Measurements from ENCODE around the gene ZNF101.
A peak's percentile ranks its signal among the peaks of the same experiment; 100 is the strongest.

ZNF101 gene

GRCh38 chr19:19643158-19644053 lies 25.2 kb upstream of the ZNF101 start, which contains the start of gene GMIP:
Gene GMIP (minus strand): TSS chr19:19643657. CDS start chr19:19643529, 128 bp downstream.
- H2AFZ ChIP-seq (ENCODE audit: low read length, unreplicated experiment): peak within 1 kb of the TSS; percentile 75
- no peaks in the 10 kb centered on the region for H3K79me2 ChIP-seq (ENCODE audit: control insufficient read depth, insufficient read depth, low read length, unreplicated experiment)
- H3K27me3 ChIP-seq (ENCODE audit: insufficient read depth, low read length): no peaks in the 10 kb centered on the region
- H3K4me1 ChIP-seq (ENCODE audit: control insufficient read depth, insufficient read depth, low read length, unreplicated experiment): no peaks in the 10 kb centered on the region
- no peaks in the 10 kb centered on the region for H3K36me3 ChIP-seq (ENCODE audit: insufficient read depth, low read length)
- H3K27ac ChIP-seq (ENCODE audit: low read depth, low read length): no peak within 1 kb of the TSS
- peak within 1 kb of the TSS; percentile 98 for H3K4me3 ChIP-seq (ENCODE audit: low read depth, low read length)

GRCh38 chr19:19644054-19644388 lies 24.6 kb upstream of the ZNF101 start:
- Histone ChIP-seq H3K36me3 (ENCODE audit: insufficient read depth, low read length) (no peaks in the 10 kb centered on the region), H3K79me2 (ENCODE audit: control insufficient read depth, insufficient read depth, low read length, unreplicated experiment) (no peaks in the 10 kb centered on the region), H3K4me3 (ENCODE audit: low read depth, low read length) (peak overlapping the region; percentile 98; the same call in 1 of the 2 replicates), H2AFZ (ENCODE audit: low read length, unreplicated experiment) (no peak overlapping the region), H3K27me3 (ENCODE audit: insufficient read depth, low read length) (no peaks in the 10 kb centered on the region), H3K4me1 (ENCODE audit: control insufficient read depth, insufficient read depth, low read length, unreplicated experiment) (no peaks in the 10 kb centered on the region), H3K27ac (ENCODE audit: low read depth, low read length) (no peak overlapping the region)

GRCh38 chr19:19645233-19645870 lies 23.3 kb upstream of the ZNF101 start:
- Histone ChIP-seq H3K36me3 (ENCODE audit: insufficient read depth, low read length) (no peaks in the 10 kb centered on the region), H3K4me3 (ENCODE audit: low read depth, low read length) (no peak overlapping the region), H3K27me3 (ENCODE audit: insufficient read depth, low read length) (no peaks in the 10 kb centered on the region)

GRCh38 chr19:19647037-19647835 lies 21.4 kb upstream of the ZNF101 start:
- Histone ChIP-seq H3K4me3 (ENCODE audit: low read depth, low read length) (no peak overlapping the region), H2AFZ (ENCODE audit: low read length, unreplicated experiment) (no peak overlapping the region), H3K79me2 (ENCODE audit: control insufficient read depth, insufficient read depth, low read length, unreplicated experiment) (no peaks in the 10 kb centered on the region), H3K4me1 (ENCODE audit: control insufficient read depth, insufficient read depth, low read length, unreplicated experiment) (no peaks in the 10 kb centered on the region), H3K27me3 (ENCODE audit: insufficient read depth, low read length) (no peaks in the 10 kb centered on the region), H3K36me3 (ENCODE audit: insufficient read depth, low read length) (no peaks in the 10 kb centered on the region), H3K27ac (ENCODE audit: low read depth, low read length) (no peak overlapping the region)

More at GRCh38 chr19:19645233-19645870, 23.3 kb upstream of the ZNF101 start:
- Histone ChIP-seq H3K27ac (ENCODE audit: low read depth, low read length) (no peak overlapping the region), H3K4me1 (ENCODE audit: control insufficient read depth, insufficient read depth, low read length, unreplicated experiment) (no peaks in the 10 kb centered on the region), H2AFZ (ENCODE audit: low read length, unreplicated experiment) (no peak overlapping the region), H3K79me2 (ENCODE audit: control insufficient read depth, insufficient read depth, low read length, unreplicated experiment) (no peaks in the 10 kb centered on the region)

GRCh38 chr19:19649155-19649554 lies 19.5 kb upstream of the ZNF101 start:
- Histone ChIP-seq H3K4me3 (ENCODE audit: low read depth, low read length) (no peak overlapping the region), H3K36me3 (ENCODE audit: insufficient read depth, low read length) (no peaks in the 10 kb centered on the region), H2AFZ (ENCODE audit: low read length, unreplicated experiment) (no peak overlapping the region), H3K79me2 (ENCODE audit: control insufficient read depth, insufficient read depth, low read length, unreplicated experiment) (no peaks in the 10 kb centered on the region), H3K27ac (ENCODE audit: low read depth, low read length) (no peak overlapping the region), H3K4me1 (ENCODE audit: control insufficient read depth, insufficient read depth, low read length, unreplicated experiment) (no peaks in the 10 kb centered on the region), H3K27me3 (ENCODE audit: insufficient read depth, low read length) (no peaks in the 10 kb centered on the region)

- Histone ChIP-seq H2AFZ (ENCODE audit: low read length, unreplicated experiment) (no peak overlapping the region), H3K36me3 (ENCODE audit: insufficient read depth, low read length) (no peaks in the 10 kb centered on the region), H3K4me3 (ENCODE audit: low read depth, low read length) (no peak overlapping the region), H3K27ac (ENCODE audit: low read depth, low read length) (no peak overlapping the region), H3K79me2 (ENCODE audit: control insufficient read depth, insufficient read depth, low read length, unreplicated experiment) (no peaks in the 10 kb centered on the region), H3K27me3 (ENCODE audit: insufficient read depth, low read length) (no peaks in the 10 kb centered on the region), H3K4me1 (ENCODE audit: control insufficient read depth, insufficient read depth, low read length, unreplicated experiment) (no peaks in the 10 kb centered on the region)
Observed at GRCh38 chr19:19649580-19649995, 19.1 kb upstream of the ZNF101 start.

- no peaks in the 10 kb centered on the region for H3K79me2 ChIP-seq (ENCODE audit: control insufficient read depth, insufficient read depth, low read length, unreplicated experiment)
- no peaks in the 10 kb centered on the region for H3K36me3 ChIP-seq (ENCODE audit: insufficient read depth, low read length)
- H2AFZ ChIP-seq (ENCODE audit: low read length, unreplicated experiment): no peak overlapping the region
- H3K27ac ChIP-seq (ENCODE audit: low read depth, low read length): no peak overlapping the region
- no peaks in the 10 kb centered on the region for H3K27me3 ChIP-seq (ENCODE audit: insufficient read depth, low read length)
- H3K4me3 ChIP-seq (ENCODE audit: low read depth, low read length): no peak overlapping the region
- no peaks in the 10 kb centered on the region for H3K4me1 ChIP-seq (ENCODE audit: control insufficient read depth, insufficient read depth, low read length, unreplicated experiment)
Observed at GRCh38 chr19:19650331-19650730, 18.3 kb upstream of the ZNF101 start.

GRCh38 chr19:19651076-19651475 lies 17.6 kb upstream of the ZNF101 start:
- Histone ChIP-seq H3K36me3 (ENCODE audit: insufficient read depth, low read length) (no peaks in the 10 kb centered on the region), H3K4me3 (ENCODE audit: low read depth, low read length) (no peak overlapping the region), H3K27me3 (ENCODE audit: insufficient read depth, low read length) (no peaks in the 10 kb centered on the region), H3K79me2 (ENCODE audit: control insufficient read depth, insufficient read depth, low read length, unreplicated experiment) (no peaks in the 10 kb centered on the region), H2AFZ (ENCODE audit: low read length, unreplicated experiment) (no peak overlapping the region), H3K4me1 (ENCODE audit: control insufficient read depth, insufficient read depth, low read length, unreplicated experiment) (no peaks in the 10 kb centered on the region), H3K27ac (ENCODE audit: low read depth, low read length) (no peak overlapping the region)

- Histone ChIP-seq H3K27me3 (ENCODE audit: insufficient read depth, low read length) (no peaks in the 10 kb centered on the region), H3K36me3 (ENCODE audit: insufficient read depth, low read length) (no peaks in the 10 kb centered on the region), H3K4me3 (ENCODE audit: low read depth, low read length) (no peak overlapping the region), H3K27ac (ENCODE audit: low read depth, low read length) (no peak overlapping the region), H3K79me2 (ENCODE audit: control insufficient read depth, insufficient read depth, low read length, unreplicated experiment) (no peaks in the 10 kb centered on the region), H2AFZ (ENCODE audit: low read length, unreplicated experiment) (no peak overlapping the region), H3K4me1 (ENCODE audit: control insufficient read depth, insufficient read depth, low read length, unreplicated experiment) (no peaks in the 10 kb centered on the region)
Observed at GRCh38 chr19:19652482-19653295, 15.9 kb upstream of the ZNF101 start.

- no peaks in the 10 kb centered on the region for H3K4me1 ChIP-seq (ENCODE audit: control insufficient read depth, insufficient read depth, low read length, unreplicated experiment)
- no peaks in the 10 kb centered on the region for H3K27me3 ChIP-seq (ENCODE audit: insufficient read depth, low read length)
- no peaks in the 10 kb centered on the region for H3K79me2 ChIP-seq (ENCODE audit: control insufficient read depth, insufficient read depth, low read length, unreplicated experiment)
- H3K36me3 ChIP-seq (ENCODE audit: insufficient read depth, low read length): 0 out of 2 replicates have a peak, but pooled peaks cover 6% of the 10 kb centered on the region
- no peak overlapping the region for H2AFZ ChIP-seq (ENCODE audit: low read length, unreplicated experiment)
- no peak overlapping the region for H3K27ac ChIP-seq (ENCODE audit: low read depth, low read length)
- no peak overlapping the region for H3K4me3 ChIP-seq (ENCODE audit: low read depth, low read length)
Observed at GRCh38 chr19:19653597-19654147, 15.0 kb upstream of the ZNF101 start.
